HCT116 (cell line): ENCODE measurements around the gene CNKSR3.

ENCODE experiments used
- EZH2 ChIP-seq: fragments of 200-600 bp; sonication (generic); IDR thresholded peaks from 2 replicates; pipeline ENCODE4 v1.6.1; 2017; ENCODE audit warnings: antibody characterized with exemption, mixed run types
- EZH2phosphoT487 ChIP-seq: fragments of 200-600 bp; IDR thresholded peaks from 2 replicates; pipeline ENCODE4 v1.6.1; 2018; ENCODE audit warnings: antibody characterized with exemption, borderline replicate concordance
- POLR2A ChIP-seq: IDR thresholded peaks from 2 replicates; pipeline ENCODE4 v1.7.0; 2011; ENCODE audit warnings: borderline replicate concordance; ENCODE audit not compliant: insufficient read depth, insufficient read length; ENCODE audit errors: extremely low read depth
- SIN3A ChIP-seq: IDR thresholded peaks from 2 replicates; pipeline ENCODE4 v1.6.1; 2012; ENCODE audit warnings: low read depth
- TF ChIP-seq, protein P1 (sequence below), 3 experiments: fragments of 200-600 bp in 1 of 3; sonication (generic) in 1 of 3; IDR thresholded peaks in 2 of 3; conservative IDR thresholded peaks in 1 of 3; 2 replicates each; pipeline ENCODE4 v1.5.1; 2012 to 2017; ENCODE audit warnings: low read depth in 2 of 3, low read length in 2 of 3, antibody characterized with exemption in 1 of 3, borderline replicate concordance in 1 of 3, control low read depth in 1 of 3, mild to moderate bottlenecking in 1 of 3, mixed read lengths in 1 of 3, mixed run types in 1 of 3, moderate library complexity in 1 of 3; ENCODE audit not compliant: insufficient read depth in 1 of 3
- TF ChIP-seq, protein P2 (sequence below): IDR thresholded peaks from 2 replicates; pipeline ENCODE4 v1.6.1; 2012

GRCh38 chr6:154536999-154537398 is 26.5 kb upstream of the CNKSR3 start:
- TF ChIP-seq POLR2A: no peak
- TF ChIP-seq, protein P1, sequence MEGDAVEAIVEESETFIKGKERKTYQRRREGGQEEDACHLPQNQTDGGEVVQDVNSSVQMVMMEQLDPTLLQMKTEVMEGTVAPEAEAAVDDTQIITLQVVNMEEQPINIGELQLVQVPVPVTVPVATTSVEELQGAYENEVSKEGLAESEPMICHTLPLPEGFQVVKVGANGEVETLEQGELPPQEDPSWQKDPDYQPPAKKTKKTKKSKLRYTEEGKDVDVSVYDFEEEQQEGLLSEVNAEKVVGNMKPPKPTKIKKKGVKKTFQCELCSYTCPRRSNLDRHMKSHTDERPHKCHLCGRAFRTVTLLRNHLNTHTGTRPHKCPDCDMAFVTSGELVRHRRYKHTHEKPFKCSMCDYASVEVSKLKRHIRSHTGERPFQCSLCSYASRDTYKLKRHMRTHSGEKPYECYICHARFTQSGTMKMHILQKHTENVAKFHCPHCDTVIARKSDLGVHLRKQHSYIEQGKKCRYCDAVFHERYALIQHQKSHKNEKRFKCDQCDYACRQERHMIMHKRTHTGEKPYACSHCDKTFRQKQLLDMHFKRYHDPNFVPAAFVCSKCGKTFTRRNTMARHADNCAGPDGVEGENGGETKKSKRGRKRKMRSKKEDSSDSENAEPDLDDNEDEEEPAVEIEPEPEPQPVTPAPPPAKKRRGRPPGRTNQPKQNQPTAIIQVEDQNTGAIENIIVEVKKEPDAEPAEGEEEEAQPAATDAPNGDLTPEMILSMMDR (IDR thresholded peaks at IDR 0.05 in 2 of 3, conservative IDR thresholded peaks at IDR 0.05 in 1 of 3; ENCODE audit: borderline replicate concordance in 1 of 3, insufficient read depth in 1 of 3, low read depth in 2 of 3, low read length in 2 of 3): no peak
- TF ChIP-seq EZH2: no peak
- no peak for TF ChIP-seq EZH2phosphoT487
- TF ChIP-seq, protein P2, sequence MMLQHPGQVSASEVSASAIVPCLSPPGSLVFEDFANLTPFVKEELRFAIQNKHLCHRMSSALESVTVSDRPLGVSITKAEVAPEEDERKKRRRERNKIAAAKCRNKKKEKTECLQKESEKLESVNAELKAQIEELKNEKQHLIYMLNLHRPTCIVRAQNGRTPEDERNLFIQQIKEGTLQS: no peak
- no peak for TF ChIP-seq SIN3A
